OCI-LY1 (cell line): Measurements from ENCODE around the gene GAB4.

ENCODE experiments used
- CTCF ChIP-seq: fragments of 200-600 bp; sonication (generic), shearing (Covaris generic); IDR thresholded peaks from 2 replicates; pipeline ENCODE4 v1.5.1; 2017; ENCODE audit warnings: mild to moderate bottlenecking, antibody characterized with exemption, low read length, moderate library complexity, mixed read lengths
- EZH2 ChIP-seq: fragments of 200-600 bp; sonication (generic), shearing (Covaris generic); IDR thresholded peaks from 2 replicates; pipeline ENCODE4 v1.8.0; 2017; ENCODE audit warnings: borderline replicate concordance, mixed run types, mild to moderate bottlenecking, antibody characterized with exemption, low read length, moderate library complexity, mixed read lengths

GRCh38 chr22:17009640-17010291 is 1.7 kb upstream of the GAB4 start:
- TF ChIP-seq CTCF: peak; percentile 40; the same call in 1 of the 2 replicates
- no peak for TF ChIP-seq EZH2
